Keratinocyte (primary cell): ENCODE results near the gene MAP3K10. TPM values are rescaled to one million over a fixed set of nuclear protein-coding genes. Genes with fewer than 3 reads are reported as not detected.

ENCODE experiments used
- DNase-seq: peaks from one replicate; pipeline ENCODE4 v3.0.0-alpha.2; 2011; ENCODE audit warnings: low read depth, missing footprints, low spot score
- FAIRE-seq: peaks from 2 replicates; lab custom pipeline; 2011; peaks lifted over from hg19 to GRCh38; lab: Jason Lieb, UNC
- H2AFZ ChIP-seq: 2 replicates; pipeline ENCODE4 v1.6.0; 2012; ENCODE audit warnings: low read length, control low read depth, inconsistent platforms; ENCODE audit not compliant: control insufficient read depth
- H3K27ac ChIP-seq: 2 replicates; pipeline ENCODE4 v1.5.1; 2011; ENCODE audit warnings: low read length; ENCODE audit not compliant: control insufficient read depth, insufficient read depth
- H3K27me3 ChIP-seq: 3 replicates; pipeline ENCODE4 v1.6.0; 2011; ENCODE audit warnings: low read length; ENCODE audit not compliant: control insufficient read depth, insufficient read depth; ENCODE audit errors: extremely low read depth
- H3K36me3 ChIP-seq, 2 experiments: 2 replicates in 1 of 2; 3 replicates in 1 of 2; pipeline ENCODE4 v1.5.1; 2011; ENCODE audit warnings: low read length in 2 of 2, mild to moderate bottlenecking in 1 of 2; ENCODE audit not compliant: control insufficient read depth in 2 of 2, insufficient read depth in 2 of 2; ENCODE audit errors: extremely low read depth in 1 of 2
- H3K4me1 ChIP-seq: 3 replicates; pipeline ENCODE4 v1.5.1; 2011; ENCODE audit warnings: low read length; ENCODE audit not compliant: control insufficient read depth, insufficient read depth; ENCODE audit errors: extremely low read depth
- H3K4me2 ChIP-seq: 3 replicates; pipeline ENCODE4 v1.6.0; 2011; ENCODE audit warnings: low read depth, low read length; ENCODE audit not compliant: control insufficient read depth, insufficient read depth; ENCODE audit errors: extremely low read depth
- H3K4me3 ChIP-seq, 3 experiments: fragments of 200-600 bp in 1 of 3; sonication (generic) in 1 of 3; 2 replicates in 2 of 3; 3 replicates in 1 of 3; pipeline ENCODE4 v1.5.1; 2011 to 2016; ENCODE audit warnings: low read length in 3 of 3, mild to moderate bottlenecking in 3 of 3, control low read depth in 2 of 3, inconsistent platforms in 1 of 3, low read depth in 1 of 3, mixed read lengths in 1 of 3, mixed run types in 1 of 3, moderate library complexity in 1 of 3; ENCODE audit not compliant: control insufficient read depth in 2 of 3, insufficient read depth in 2 of 3; ENCODE audit errors: extremely low read depth in 1 of 3
- H3K79me2 ChIP-seq: 2 replicates; pipeline ENCODE4 v1.6.0; 2012; ENCODE audit warnings: low read length; ENCODE audit not compliant: control insufficient read depth, insufficient read depth
- H3K9ac ChIP-seq: 3 replicates; pipeline ENCODE4 v1.6.0; 2011; ENCODE audit warnings: low read length; ENCODE audit not compliant: control insufficient read depth, insufficient read depth; ENCODE audit errors: extremely low read depth
- H3K9me1 ChIP-seq: 3 replicates; pipeline ENCODE4 v1.6.0; 2011; ENCODE audit warnings: low read length; ENCODE audit not compliant: control insufficient read depth, insufficient read depth; ENCODE audit errors: extremely low read depth
- H3K9me3 ChIP-seq: 2 replicates; pipeline ENCODE4 v1.5.1; 2012; ENCODE audit warnings: low read depth, low read length; ENCODE audit not compliant: control insufficient read depth
- H4K20me1 ChIP-seq: 3 replicates; pipeline ENCODE4 v1.6.0; 2011; ENCODE audit warnings: low read length; ENCODE audit not compliant: control insufficient read depth, insufficient read depth; ENCODE audit errors: extremely low read depth
- CTCF ChIP-seq, 3 experiments: IDR thresholded peaks in 1 of 3; conservative IDR thresholded peaks in 1 of 3; optimal IDR thresholded peaks in 1 of 3; 2 replicates in 2 of 3; 3 replicates in 1 of 3; pipeline versions ENCODE3 to v1.5.1; 2011; ENCODE audit warnings: low read length in 3 of 3, mild to moderate bottlenecking in 3 of 3, moderate library complexity in 2 of 3, control low read depth in 1 of 3, inconsistent platforms in 1 of 3; ENCODE audit not compliant: insufficient read depth in 2 of 3; ENCODE audit errors: extremely low read depth in 1 of 3
- EZH2 ChIP-seq: IDR thresholded peaks from one replicate; pipeline ENCODE4 v1.6.1; 2012; ENCODE audit warnings: inconsistent platforms, mild to moderate bottlenecking, low read length, moderate library complexity
- dilution Hi-C: fragments of 300-500 bp; cut with MboI; formaldehyde crosslinking; loops from one replicate; pipeline ENCODE4 v1.7.0; 2020; ENCODE audit warnings: low sequenced_read_pairs; ENCODE audit not compliant: extremely low pct_ligation_motif_present
- polyA plus RNA-seq, 5 experiments: library from polyadenylated mRNA; depleted of rRNA in 3 of 5; stranded (reverse) in 3 of 5; stranded (forward) in 1 of 5; unstranded in 1 of 5; fragments of >200 nt; gene quantifications; 1 replicate in 1 of 5; 2 replicates in 3 of 5; 3 replicates in 1 of 5; pipeline versions ENCODE4 v1.2.1 to v1.2.3, GENCODE V29; 2011 to 2012; ENCODE audit warnings: missing spikeins in 2 of 5, low read depth in 1 of 5, low replicate concordance in 1 of 5

The MAP3K10 gene
- polyA plus RNA-seq, 1 donor (not counting 4 experiments of a cell fraction or from before 2014, with no cell fraction given), result 2.9 TPM

- Histone ChIP-seq H3K4me1 (peaks cover 7% of the 10 kb centered on the region), H3K9me1 (no peaks in the 10 kb centered on the region), H4K20me1 (no peaks in the 10 kb centered on the region), H3K27me3 (no peaks in the 10 kb centered on the region), H3K9ac (no peak overlapping the region), H3K9me3 (no peaks in the 10 kb centered on the region), H3K79me2 (peaks cover 18% of the 10 kb centered on the region), H3K4me2 (no peak overlapping the region), H3K36me3 (peaks cover 0 to 18% of the 10 kb centered on the region in 2 experiments), H3K4me3 (no peak overlapping the region), H2AFZ (no peak overlapping the region), H3K27ac (no peak overlapping the region)
- DNase-seq (no peak), FAIRE-seq (no peak)
- TF ChIP-seq EZH2, result no peak
- TF ChIP-seq CTCF (optimal IDR thresholded peaks at IDR 0.05 in 1 of 3, IDR thresholded peaks at IDR 0.05 in 1 of 3, conservative IDR thresholded peaks at IDR 0.05 in 1 of 3; ENCODE audit: extremely low read depth in 1 of 3, insufficient read depth in 2 of 3, low read length in 3 of 3), result no peak
- dilution Hi-C loops, result no loop called here
These were observed 55.3 kb downstream of the MAP3K10 start for GRCh38 chr19:40246292-40247073.

GRCh38 chr19:40247178-40247577, 56.0 kb downstream of the MAP3K10 start:
- Histone ChIP-seq H3K4me3 (no peak overlapping the region), H2AFZ (no peak overlapping the region), H3K27ac (no peak overlapping the region), H3K4me2 (no peak overlapping the region), H3K9me1 (no peaks in the 10 kb centered on the region), H3K36me3 (peaks cover 0 to 12% of the 10 kb centered on the region in 2 experiments), H4K20me1 (no peaks in the 10 kb centered on the region), H3K9me3 (no peaks in the 10 kb centered on the region), H3K79me2 (peaks cover 18% of the 10 kb centered on the region), H3K9ac (no peak overlapping the region), H3K27me3 (no peaks in the 10 kb centered on the region), H3K4me1 (peaks cover 7% of the 10 kb centered on the region)
- dilution Hi-C loops, result no loop called here
- TF ChIP-seq EZH2 (no peak), CTCF (optimal IDR thresholded peaks at IDR 0.05 in 1 of 3, IDR thresholded peaks at IDR 0.05 in 1 of 3, conservative IDR thresholded peaks at IDR 0.05 in 1 of 3; ENCODE audit: extremely low read depth in 1 of 3, insufficient read depth in 2 of 3, low read length in 3 of 3) (no peak)
- DNase-seq (no peak), FAIRE-seq (no peak)
